DND-41 (cell line): ENCODE data around the gene NBEA.

Experiments used
- ATAC-seq: fragments of 200-7000 bp; cut with Tn5 transposase; 3 replicates; pipeline ENCODE4 v1.9.1; 2021; ENCODE audit warnings: low read depth; ENCODE audit not compliant: insufficient read depth
- DNase-seq: peaks from one replicate; pipeline ENCODE4 v3.0.0-alpha.2; 2020
- H2AFZ ChIP-seq: 2 replicates; pipeline ENCODE4 v1.6.0; 2012; ENCODE audit warnings: low read depth, low read length
- H3K27ac ChIP-seq: 2 replicates; pipeline ENCODE4 v1.5.1; 2012; ENCODE audit warnings: low read length, inconsistent platforms
- H3K27me3 ChIP-seq: fragments of 200-600 bp; sonication (generic); 2 replicates; pipeline ENCODE4 v1.6.0; 2012; ENCODE audit warnings: low read length, mild to moderate bottlenecking, inconsistent platforms; ENCODE audit not compliant: insufficient read depth, poor library complexity
- H3K36me3 ChIP-seq: 2 replicates; pipeline ENCODE4 v1.5.1; 2012; ENCODE audit warnings: low read length, inconsistent platforms; ENCODE audit not compliant: insufficient read depth
- H3K4me1 ChIP-seq: 2 replicates; pipeline ENCODE4 v1.5.1; 2012; ENCODE audit warnings: mild to moderate bottlenecking, low read length; ENCODE audit not compliant: insufficient read depth
- H3K4me2 ChIP-seq: 2 replicates; pipeline ENCODE4 v1.6.0; 2012; ENCODE audit warnings: mild to moderate bottlenecking, moderate library complexity, low read length, inconsistent platforms; ENCODE audit not compliant: insufficient read depth
- H3K4me3 ChIP-seq, 2 experiments: fragments of 200-600 bp in 1 of 2; shearing (Covaris generic) in 1 of 2; 2 replicates each; pipeline ENCODE4 v1.5.1; 2012 to 2016; ENCODE audit warnings: inconsistent platforms in 2 of 2, low read length in 2 of 2, mild to moderate bottlenecking in 2 of 2, low read depth in 1 of 2, moderate library complexity in 1 of 2
- H3K79me2 ChIP-seq: 2 replicates; pipeline ENCODE4 v1.6.0; 2012; ENCODE audit warnings: low read length, inconsistent platforms; ENCODE audit not compliant: insufficient read depth
- H3K9ac ChIP-seq: 2 replicates; pipeline ENCODE4 v1.6.0; 2012; ENCODE audit warnings: low read depth, mild to moderate bottlenecking, inconsistent platforms, low read length, moderate library complexity
- H3K9me3 ChIP-seq: 2 replicates; pipeline ENCODE4 v1.5.1; 2012; ENCODE audit warnings: low read length, moderate library complexity, mild to moderate bottlenecking, inconsistent platforms; ENCODE audit not compliant: insufficient read depth, severe bottlenecking
- H4K20me1 ChIP-seq: 2 replicates; pipeline ENCODE4 v1.6.0; 2012; ENCODE audit warnings: low read length; ENCODE audit not compliant: insufficient read depth
- EZH2 ChIP-seq: IDR thresholded peaks from 3 replicates; pipeline ENCODE4 v1.6.1; 2012; ENCODE audit warnings: borderline replicate concordance, low read depth, mild to moderate bottlenecking, moderate library complexity, low read length, inconsistent platforms; ENCODE audit not compliant: severe bottlenecking
- TF ChIP-seq, protein P1 (sequence below): IDR thresholded peaks from 2 replicates; pipeline ENCODE4 v1.5.1; 2012; ENCODE audit warnings: borderline replicate concordance, low read length, moderate library complexity, mild to moderate bottlenecking; ENCODE audit not compliant: poor library complexity, severe bottlenecking; ENCODE audit errors: extremely low read depth

Gene NBEA

DNA sequence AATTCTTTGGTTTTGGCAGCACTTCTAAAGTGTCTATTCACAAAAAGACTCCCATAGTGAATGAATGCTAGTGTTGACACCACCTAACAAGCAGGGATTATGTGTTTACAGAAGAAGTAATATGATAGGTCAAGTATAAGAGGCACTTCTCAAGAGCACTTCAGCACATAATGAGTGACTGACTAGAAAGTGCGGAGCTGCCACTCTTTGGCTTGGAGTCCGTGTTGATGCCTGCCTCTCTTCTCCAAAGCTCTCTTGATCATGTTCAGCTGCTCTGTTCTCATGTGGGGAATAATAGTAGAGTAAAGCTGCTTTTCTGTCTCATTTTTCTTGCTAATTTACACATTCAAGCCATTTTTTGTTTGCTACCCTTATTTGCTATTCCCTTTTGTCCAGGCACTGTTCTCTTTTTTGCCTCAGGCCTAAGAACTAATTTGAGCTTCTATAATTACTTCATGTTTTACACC, 557.2 kb downstream of the NBEA start:
- H3K4me2 ChIP-seq = no peak overlapping the region
- H3K9me3 ChIP-seq = no peaks in the 10 kb centered on the region
- no peaks in the 10 kb centered on the region for H3K4me1 ChIP-seq
- DNase-seq = no peak
- no peaks in the 10 kb centered on the region for H4K20me1 ChIP-seq
- no peak for ATAC-seq
- H3K4me3 ChIP-seq = no peak overlapping the region
- H3K27me3 ChIP-seq = no peaks in the 10 kb centered on the region
- no peak overlapping the region for H2AFZ ChIP-seq
- TF ChIP-seq, protein P1, sequence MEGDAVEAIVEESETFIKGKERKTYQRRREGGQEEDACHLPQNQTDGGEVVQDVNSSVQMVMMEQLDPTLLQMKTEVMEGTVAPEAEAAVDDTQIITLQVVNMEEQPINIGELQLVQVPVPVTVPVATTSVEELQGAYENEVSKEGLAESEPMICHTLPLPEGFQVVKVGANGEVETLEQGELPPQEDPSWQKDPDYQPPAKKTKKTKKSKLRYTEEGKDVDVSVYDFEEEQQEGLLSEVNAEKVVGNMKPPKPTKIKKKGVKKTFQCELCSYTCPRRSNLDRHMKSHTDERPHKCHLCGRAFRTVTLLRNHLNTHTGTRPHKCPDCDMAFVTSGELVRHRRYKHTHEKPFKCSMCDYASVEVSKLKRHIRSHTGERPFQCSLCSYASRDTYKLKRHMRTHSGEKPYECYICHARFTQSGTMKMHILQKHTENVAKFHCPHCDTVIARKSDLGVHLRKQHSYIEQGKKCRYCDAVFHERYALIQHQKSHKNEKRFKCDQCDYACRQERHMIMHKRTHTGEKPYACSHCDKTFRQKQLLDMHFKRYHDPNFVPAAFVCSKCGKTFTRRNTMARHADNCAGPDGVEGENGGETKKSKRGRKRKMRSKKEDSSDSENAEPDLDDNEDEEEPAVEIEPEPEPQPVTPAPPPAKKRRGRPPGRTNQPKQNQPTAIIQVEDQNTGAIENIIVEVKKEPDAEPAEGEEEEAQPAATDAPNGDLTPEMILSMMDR = no peak
- no peak for TF ChIP-seq EZH2
- no peak overlapping the region for H3K9ac ChIP-seq
- H3K36me3 ChIP-seq = no peaks in the 10 kb centered on the region
- no peaks in the 10 kb centered on the region for H3K79me2 ChIP-seq
- no peak overlapping the region for H3K27ac ChIP-seq

DNA sequence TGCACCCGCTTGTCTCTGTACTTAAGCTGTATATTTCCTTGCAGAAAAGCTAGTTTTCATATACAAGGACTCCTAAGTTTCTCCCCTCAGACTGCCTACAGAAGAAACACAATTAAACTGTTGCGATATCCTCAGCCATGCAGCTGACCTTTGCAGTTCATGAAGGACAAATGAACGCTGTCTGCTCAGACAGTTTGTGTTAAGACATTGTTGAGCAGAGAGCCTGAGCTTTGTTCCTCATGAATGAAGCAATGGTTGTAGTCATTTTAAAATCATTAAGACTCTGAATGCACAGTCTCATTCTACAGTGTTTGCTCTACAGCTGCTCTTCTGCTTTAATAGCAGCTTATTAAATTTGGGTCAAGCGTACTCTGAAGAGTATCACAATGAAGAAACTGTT, 557.6 kb downstream of the NBEA start:
- Histone ChIP-seq H3K79me2 (no peaks in the 10 kb centered on the region), H3K27ac (no peak overlapping the region), H3K27me3 (no peaks in the 10 kb centered on the region), H2AFZ (no peak overlapping the region), H4K20me1 (no peaks in the 10 kb centered on the region), H3K9ac (no peak overlapping the region), H3K4me3 (no peak overlapping the region), H3K4me1 (no peaks in the 10 kb centered on the region), H3K36me3 (no peaks in the 10 kb centered on the region), H3K9me3 (no peaks in the 10 kb centered on the region), H3K4me2 (no peak overlapping the region)
- TF ChIP-seq, protein P1 = no peak
- no peak for TF ChIP-seq EZH2
- DNase-seq (no peak), ATAC-seq (no peak)

- H3K36me3 ChIP-seq = no peaks in the 10 kb centered on the region
- H3K9ac ChIP-seq = no peak overlapping the region
- ATAC-seq (no peak), DNase-seq (no peak)
- H3K79me2 ChIP-seq = no peaks in the 10 kb centered on the region
- no peak overlapping the region for H2AFZ ChIP-seq
- no peaks in the 10 kb centered on the region for H3K27me3 ChIP-seq
- TF ChIP-seq EZH2 = no peak
- TF ChIP-seq, protein P1 = no peak
- H3K4me3 ChIP-seq = no peak overlapping the region
- H3K4me2 ChIP-seq = no peak overlapping the region
- no peaks in the 10 kb centered on the region for H4K20me1 ChIP-seq
- H3K4me1 ChIP-seq = no peaks in the 10 kb centered on the region
- H3K27ac ChIP-seq = no peak overlapping the region
- H3K9me3 ChIP-seq = no peaks in the 10 kb centered on the region
Measured at GRCh38 chr13:35500144-35500543, 558.1 kb downstream of the NBEA start.

- DNase-seq (no peak), ATAC-seq (no peak)
- no peaks in the 10 kb centered on the region for H3K27me3 ChIP-seq
- no peak overlapping the region for H3K9ac ChIP-seq
- H3K27ac ChIP-seq = no peak overlapping the region
- H3K4me3 ChIP-seq = no peak overlapping the region
- H3K79me2 ChIP-seq = no peaks in the 10 kb centered on the region
- TF ChIP-seq, protein P1 = no peak
- TF ChIP-seq EZH2 = no peak
- H3K4me2 ChIP-seq = no peak overlapping the region
- H2AFZ ChIP-seq = no peak overlapping the region
- no peaks in the 10 kb centered on the region for H4K20me1 ChIP-seq
- H3K36me3 ChIP-seq = no peaks in the 10 kb centered on the region
- H3K9me3 ChIP-seq = no peaks in the 10 kb centered on the region
- no peaks in the 10 kb centered on the region for H3K4me1 ChIP-seq
Measured at GRCh38 chr13:35501661-35502235, 559.7 kb downstream of the NBEA start.
